Measurements from ENCODE around the gene STARD5. TPM values are rescaled to one million over a fixed set of nuclear protein-coding genes. Genes with fewer than 3 reads are reported as not detected.

Gene STARD5
- total RNA-seq, 1 experiment from 2014 or later = 1.0 TPM

DNA sequence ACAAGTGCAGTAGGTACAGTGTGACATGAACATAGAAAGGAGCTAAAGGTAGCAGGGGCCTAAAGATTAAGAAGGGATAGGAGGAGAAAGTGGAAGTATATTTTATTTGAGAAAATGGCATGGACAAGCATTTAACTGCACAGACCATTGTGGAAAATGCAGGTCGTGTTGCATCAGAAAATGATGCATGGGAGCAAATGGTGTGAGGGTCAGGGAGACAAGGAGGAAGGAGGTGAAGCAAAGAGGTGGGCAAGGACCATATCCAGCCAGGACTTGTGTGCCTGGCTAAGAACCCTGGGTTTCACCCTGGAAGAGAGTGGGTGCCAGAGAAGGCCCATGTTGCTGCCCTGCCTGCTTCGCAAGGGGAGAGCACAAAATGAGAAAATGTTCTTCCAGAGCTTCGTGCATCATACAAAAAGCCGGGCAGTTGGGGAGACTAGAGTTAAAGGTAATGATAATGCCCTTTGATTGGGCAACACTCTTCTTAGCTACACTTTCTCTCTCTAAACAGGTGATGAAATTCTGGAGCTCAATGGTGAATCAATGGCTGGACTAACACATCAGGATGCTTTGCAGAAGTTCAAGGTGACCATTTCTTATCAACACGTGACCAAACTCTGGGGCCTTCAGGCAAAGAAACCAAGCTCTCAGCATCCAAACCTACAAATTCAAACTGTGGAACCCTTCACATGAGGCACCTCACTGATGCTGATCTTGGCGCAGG, 45.5 kb downstream of the STARD5 start:
- ChIA-PET POLR2A (no interaction called here), CTCF (interaction anchor here (1.7 kb wide), 1 partner anchor 122 kb away, joined by 5 read pairs; no protein-coding TSS in a partner anchor)
- DNase-seq = no peak
- Histone ChIP-seq H3K4me3 (ENCODE audit: low read depth, low read length) (no peak overlapping the region), H3K27me3 (replicated peaks; ENCODE audit: control insufficient read depth, insufficient read depth, low read length) (no peaks in the 10 kb centered on the region), H3K36me3 (ENCODE audit: control insufficient read depth, insufficient read depth, low read length) (no peaks in the 10 kb centered on the region), H3K9me3 (no peaks in the 10 kb centered on the region), H3K4me1 (no peaks in the 10 kb centered on the region)
- no TSS peak for BruUV-seq (replicated peaks)
- peaks cover 9% of the 10 kb centered on the region for H3K27me3 Mint-ChIP-seq (ENCODE audit: insufficient read depth, unreplicated experiment)
- no peak overlapping the region for H3K27ac Mint-ChIP-seq (ENCODE audit: unreplicated experiment)
- H3K36me3 Mint-ChIP-seq (ENCODE audit: insufficient read depth, unreplicated experiment) = no peaks in the 10 kb centered on the region
- H3K9me3 Mint-ChIP-seq (ENCODE audit: unreplicated experiment) = peaks cover 10% of the 10 kb centered on the region
- no peaks in the 10 kb centered on the region for H3K4me1 Mint-ChIP-seq (ENCODE audit: low read depth, unreplicated experiment)
- TF ChIP-seq, protein P1, sequence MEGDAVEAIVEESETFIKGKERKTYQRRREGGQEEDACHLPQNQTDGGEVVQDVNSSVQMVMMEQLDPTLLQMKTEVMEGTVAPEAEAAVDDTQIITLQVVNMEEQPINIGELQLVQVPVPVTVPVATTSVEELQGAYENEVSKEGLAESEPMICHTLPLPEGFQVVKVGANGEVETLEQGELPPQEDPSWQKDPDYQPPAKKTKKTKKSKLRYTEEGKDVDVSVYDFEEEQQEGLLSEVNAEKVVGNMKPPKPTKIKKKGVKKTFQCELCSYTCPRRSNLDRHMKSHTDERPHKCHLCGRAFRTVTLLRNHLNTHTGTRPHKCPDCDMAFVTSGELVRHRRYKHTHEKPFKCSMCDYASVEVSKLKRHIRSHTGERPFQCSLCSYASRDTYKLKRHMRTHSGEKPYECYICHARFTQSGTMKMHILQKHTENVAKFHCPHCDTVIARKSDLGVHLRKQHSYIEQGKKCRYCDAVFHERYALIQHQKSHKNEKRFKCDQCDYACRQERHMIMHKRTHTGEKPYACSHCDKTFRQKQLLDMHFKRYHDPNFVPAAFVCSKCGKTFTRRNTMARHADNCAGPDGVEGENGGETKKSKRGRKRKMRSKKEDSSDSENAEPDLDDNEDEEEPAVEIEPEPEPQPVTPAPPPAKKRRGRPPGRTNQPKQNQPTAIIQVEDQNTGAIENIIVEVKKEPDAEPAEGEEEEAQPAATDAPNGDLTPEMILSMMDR (IDR thresholded peaks at IDR 0.05; ENCODE audit: insufficient read depth in 1 of 2, low read depth in 1 of 2, low read length in 1 of 2, severe bottlenecking in 1 of 2, unreplicated experiment in 1 of 2) = no peak
- intact Hi-C loops (cut with micrococcal nuclease; ENCODE audit: unreplicated experiment) = loop anchor here (5.0 kb wide), 1 partner anchor 44 kb away; the partner anchor contains the start of gene STARD5
- no peak overlapping the region for H3K4me3 Mint-ChIP-seq (ENCODE audit: unreplicated experiment)

DNA sequence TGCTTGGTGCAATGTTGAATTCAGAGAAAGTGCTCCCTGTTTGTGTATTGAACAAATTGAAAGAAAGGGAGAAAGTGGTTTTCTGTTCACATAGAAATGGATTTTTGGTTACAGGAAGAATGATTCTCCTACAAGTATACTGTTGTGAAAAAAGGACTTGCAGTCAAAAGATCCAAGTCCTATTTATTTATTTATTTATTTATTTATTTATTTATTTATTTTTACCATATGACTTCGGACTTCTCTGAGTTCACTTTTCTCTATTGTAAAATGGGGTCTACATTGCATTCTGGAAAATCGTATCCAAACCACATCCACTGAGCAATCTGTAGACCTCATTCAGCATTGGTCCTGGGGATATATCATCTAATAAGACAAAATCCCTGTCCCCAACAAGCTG, 46.1 kb downstream of the STARD5 start:
- Mint-ChIP-seq H3K36me3 (ENCODE audit: insufficient read depth, unreplicated experiment) (no peaks in the 10 kb centered on the region), H3K4me1 (ENCODE audit: low read depth, unreplicated experiment) (no peaks in the 10 kb centered on the region), H3K27me3 (ENCODE audit: insufficient read depth, unreplicated experiment) (peaks cover 9% of the 10 kb centered on the region), H3K27ac (ENCODE audit: unreplicated experiment) (no peak overlapping the region), H3K9me3 (ENCODE audit: unreplicated experiment) (peaks cover 10% of the 10 kb centered on the region), H3K4me3 (ENCODE audit: unreplicated experiment) (no peak overlapping the region)
- Histone ChIP-seq H3K9me3 (no peaks in the 10 kb centered on the region), H3K4me1 (no peaks in the 10 kb centered on the region), H3K27me3 (replicated peaks; ENCODE audit: control insufficient read depth, insufficient read depth, low read length) (no peaks in the 10 kb centered on the region), H3K36me3 (ENCODE audit: control insufficient read depth, insufficient read depth, low read length) (no peaks in the 10 kb centered on the region), H3K4me3 (ENCODE audit: low read depth, low read length) (no peak overlapping the region)
- TF ChIP-seq, protein P1 (IDR thresholded peaks at IDR 0.05; ENCODE audit: insufficient read depth in 1 of 2, low read depth in 1 of 2, low read length in 1 of 2, severe bottlenecking in 1 of 2, unreplicated experiment in 1 of 2) = no peak
- no peak for DNase-seq
- no TSS peak for BruUV-seq (replicated peaks)
- CTCF ChIA-PET = no interaction called here
- POLR2A ChIA-PET = no interaction called here
- intact Hi-C loops (cut with micrococcal nuclease; ENCODE audit: unreplicated experiment) = loop anchor here (5.0 kb wide), 1 partner anchor 44 kb away; the partner anchor contains the start of gene STARD5

DNA sequence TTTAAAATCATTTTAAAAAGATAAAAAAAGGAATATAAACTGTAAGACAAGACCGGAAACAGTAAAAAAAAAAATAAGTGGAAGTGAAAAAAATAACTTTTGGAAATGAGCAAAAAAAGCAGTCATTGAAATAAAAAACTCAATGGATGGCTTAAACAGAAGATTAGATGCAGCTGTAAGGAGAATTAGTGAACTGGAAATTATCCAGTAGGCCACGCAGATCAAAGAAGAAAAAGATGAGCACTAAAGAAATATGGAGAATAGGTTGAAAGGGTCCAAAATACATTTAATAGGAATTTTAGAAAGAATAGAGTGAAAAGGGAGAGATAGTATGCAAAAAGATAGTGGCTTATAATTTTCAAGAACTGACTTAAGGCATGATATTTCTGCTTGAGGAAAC, 47.0 kb downstream of the STARD5 start:
- ChIA-PET CTCF (no interaction called here), POLR2A (no interaction called here)
- Histone ChIP-seq H3K36me3 (ENCODE audit: control insufficient read depth, insufficient read depth, low read length) (no peaks in the 10 kb centered on the region), H3K9me3 (no peaks in the 10 kb centered on the region), H3K4me1 (no peaks in the 10 kb centered on the region), H3K27me3 (replicated peaks; ENCODE audit: control insufficient read depth, insufficient read depth, low read length) (no peaks in the 10 kb centered on the region), H3K4me3 (ENCODE audit: low read depth, low read length) (no peak overlapping the region)
- DNase-seq = no peak
- intact Hi-C loops (cut with micrococcal nuclease; ENCODE audit: unreplicated experiment) = loop anchor here (5.0 kb wide), 1 partner anchor 45 kb away; the partner anchor contains the start of gene STARD5
- no TSS peak for BruUV-seq (replicated peaks)
- TF ChIP-seq, protein P1 (IDR thresholded peaks at IDR 0.05; ENCODE audit: insufficient read depth in 1 of 2, low read depth in 1 of 2, low read length in 1 of 2, severe bottlenecking in 1 of 2, unreplicated experiment in 1 of 2) = no peak
- H3K27ac Mint-ChIP-seq (ENCODE audit: unreplicated experiment) = no peak overlapping the region
- H3K4me1 Mint-ChIP-seq (ENCODE audit: low read depth, unreplicated experiment) = no peaks in the 10 kb centered on the region
- H3K27me3 Mint-ChIP-seq (ENCODE audit: insufficient read depth, unreplicated experiment) = peaks cover 9% of the 10 kb centered on the region
- H3K36me3 Mint-ChIP-seq (ENCODE audit: insufficient read depth, unreplicated experiment) = no peaks in the 10 kb centered on the region
- peaks cover 10% of the 10 kb centered on the region for H3K9me3 Mint-ChIP-seq (ENCODE audit: unreplicated experiment)
- no peak overlapping the region for H3K4me3 Mint-ChIP-seq (ENCODE audit: unreplicated experiment)

Measured in Caco-2 (cell line).